ELR (cell line): ENCODE measurements around the gene ABCG5.

Experiments
- DNase-seq: peaks from one replicate; pipeline ENCODE4 v3.0.0-alpha.2; 2015; ENCODE audit warnings: low read depth

Gene ABCG5

DNA sequence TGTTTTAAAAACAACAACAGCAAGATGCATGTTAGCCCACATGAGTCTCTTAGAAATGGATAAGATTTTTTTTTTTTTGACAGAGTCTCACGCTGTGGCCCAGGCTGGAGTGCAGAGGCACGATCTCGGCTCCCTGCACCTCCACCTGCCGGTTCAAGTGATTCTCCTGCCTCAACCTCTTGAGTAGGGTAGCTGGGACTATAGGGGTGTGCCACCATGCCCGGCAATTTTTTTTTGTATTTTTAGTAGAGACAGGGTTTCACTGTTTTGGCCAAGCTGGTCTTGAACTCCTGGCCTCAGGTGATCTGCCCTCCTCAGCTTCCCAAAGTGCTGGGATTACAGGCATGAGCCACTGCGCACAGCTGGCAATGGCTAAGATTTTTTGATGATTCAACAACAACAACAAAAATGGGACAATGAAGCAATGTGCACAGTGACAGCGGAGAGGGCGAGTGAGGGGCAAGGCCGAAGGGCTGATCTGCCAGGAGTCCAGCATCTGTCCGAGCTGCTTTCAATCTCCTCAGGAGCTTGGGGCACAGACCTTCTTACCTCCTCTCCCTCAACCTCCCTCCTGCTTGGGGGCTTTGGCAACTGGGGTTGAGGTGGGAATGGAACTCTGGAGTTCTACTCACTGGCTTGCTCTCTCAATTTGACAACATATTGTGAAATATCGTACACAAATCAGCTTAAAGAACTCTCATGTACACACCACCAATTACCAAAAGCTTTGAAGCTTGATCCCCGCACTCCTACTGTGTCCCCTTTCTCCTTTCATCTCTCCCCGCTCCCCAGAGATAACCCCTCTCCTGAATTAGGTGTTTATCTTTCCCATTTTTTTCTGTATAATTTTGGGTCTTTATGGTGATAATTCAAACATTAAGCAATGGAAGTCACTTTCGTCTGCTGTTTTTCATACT lies 3.6 kb upstream of the ABCG5 start:
- DNase-seq = no peak

DNA sequence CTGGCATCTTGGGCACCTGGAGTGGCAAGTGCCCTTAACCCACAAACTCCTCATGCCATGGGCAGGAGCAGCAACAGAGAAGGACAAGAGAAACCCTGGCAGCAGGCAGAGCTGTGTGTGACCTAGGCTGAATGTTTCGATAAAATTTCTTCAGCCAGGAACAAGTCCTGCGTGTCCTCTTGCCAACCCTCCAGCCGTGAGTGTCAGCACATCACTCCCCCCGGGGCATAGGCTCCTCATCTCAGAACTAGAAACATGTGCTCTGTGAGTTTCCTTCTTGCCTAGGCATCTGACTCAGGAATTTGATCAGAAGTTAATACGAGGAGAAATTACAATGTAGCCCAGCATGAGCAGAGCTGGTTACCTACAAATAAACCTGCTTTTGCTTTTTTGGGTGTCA lies 2.3 kb upstream of the ABCG5 start:
- DNase-seq = peak; percentile 34

DNA sequence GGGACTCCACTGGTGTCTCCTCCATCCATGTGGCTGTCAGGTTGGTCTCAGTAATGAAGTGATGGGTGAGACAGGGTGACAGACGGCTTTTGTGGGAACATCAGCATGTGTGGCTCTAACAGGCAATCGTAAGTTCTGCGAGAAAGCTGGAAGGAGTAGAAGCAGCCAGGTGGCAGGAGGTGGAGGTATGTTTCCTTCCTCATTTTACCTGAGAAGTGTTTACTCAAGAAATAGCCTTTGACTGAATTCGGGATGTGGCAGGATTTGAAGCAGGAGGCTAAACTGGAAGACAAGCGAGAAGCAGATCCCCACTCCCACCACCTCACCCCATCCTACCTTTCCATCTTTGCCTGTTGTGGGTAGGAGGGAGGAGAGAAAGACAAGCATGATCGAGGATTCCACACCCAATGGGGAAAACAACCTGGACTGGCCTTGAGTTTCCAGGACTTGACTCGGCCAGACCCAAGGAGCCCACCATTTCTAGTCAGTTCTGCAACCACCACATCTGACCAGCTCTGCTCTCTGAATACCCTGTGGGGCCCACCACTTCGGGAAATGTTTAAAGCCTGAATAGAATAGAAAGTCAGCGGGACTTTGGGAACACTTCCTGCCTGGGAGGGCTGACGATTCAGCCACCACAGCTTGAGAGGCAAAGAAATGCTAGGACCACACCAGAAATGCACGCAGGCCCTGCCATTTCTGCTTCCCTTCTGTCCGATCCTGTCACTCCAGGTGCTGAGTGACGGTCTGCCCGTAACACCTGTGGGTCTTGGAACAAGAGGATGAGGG lies 1.3 kb upstream of the ABCG5 start:
- no peak for DNase-seq

DNA sequence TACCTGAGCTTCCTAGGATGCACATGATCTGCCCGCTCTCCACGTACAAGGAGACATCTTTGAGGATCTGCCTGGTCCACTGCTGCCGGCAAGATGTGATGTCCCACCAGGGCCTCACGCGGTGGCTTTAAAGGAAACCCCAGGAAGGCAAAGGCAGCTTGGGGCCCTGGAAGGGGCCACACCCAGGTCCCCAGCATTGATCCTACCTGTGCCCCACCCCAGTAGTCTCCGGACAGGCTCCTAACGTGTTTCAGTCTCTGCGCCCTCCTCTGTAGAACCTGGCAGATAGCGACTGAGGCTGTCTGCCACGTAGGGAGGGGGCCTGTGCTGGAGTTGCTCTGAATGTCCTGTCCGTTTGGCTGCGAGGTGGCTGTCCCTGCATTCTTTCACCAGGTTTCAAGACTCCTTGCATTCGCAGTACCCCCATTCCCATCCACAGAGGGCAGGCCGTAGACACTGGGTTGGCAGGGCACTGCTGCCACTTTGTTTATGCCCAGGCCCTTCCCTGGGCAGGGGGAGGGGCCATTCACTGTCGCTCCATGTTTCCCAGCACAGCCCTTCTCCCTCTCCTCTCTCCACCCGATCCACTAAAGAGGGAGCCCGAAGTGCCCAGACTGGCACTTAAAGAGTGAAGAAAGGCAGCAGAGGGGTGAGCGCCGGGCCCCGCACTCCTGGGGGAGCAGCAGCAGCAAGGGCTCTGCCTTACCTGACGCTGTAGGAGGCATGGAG lies 644 bp downstream of the ABCG5 start:
- DNase-seq = no peak

DNA sequence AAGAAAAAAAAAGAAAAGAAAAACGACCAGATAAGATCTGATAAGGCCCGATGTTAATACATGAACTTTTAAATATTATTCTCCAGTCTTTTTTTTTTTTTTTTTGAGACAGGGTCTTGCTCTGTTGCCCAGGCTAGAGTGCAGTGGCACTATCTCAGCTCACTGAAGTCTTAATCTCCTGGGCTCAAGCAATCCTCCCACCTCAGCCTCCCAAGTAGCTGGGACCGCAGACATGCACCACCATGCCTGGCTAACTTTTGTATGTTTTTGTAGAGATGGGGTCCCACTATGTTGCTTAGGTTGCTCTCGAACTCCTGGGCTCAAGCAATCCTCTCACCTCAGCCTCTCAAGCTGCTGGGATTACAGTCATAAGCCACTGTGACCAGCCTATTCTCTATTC lies 1.6 kb downstream of the ABCG5 start:
- DNase-seq = no peak

DNA sequence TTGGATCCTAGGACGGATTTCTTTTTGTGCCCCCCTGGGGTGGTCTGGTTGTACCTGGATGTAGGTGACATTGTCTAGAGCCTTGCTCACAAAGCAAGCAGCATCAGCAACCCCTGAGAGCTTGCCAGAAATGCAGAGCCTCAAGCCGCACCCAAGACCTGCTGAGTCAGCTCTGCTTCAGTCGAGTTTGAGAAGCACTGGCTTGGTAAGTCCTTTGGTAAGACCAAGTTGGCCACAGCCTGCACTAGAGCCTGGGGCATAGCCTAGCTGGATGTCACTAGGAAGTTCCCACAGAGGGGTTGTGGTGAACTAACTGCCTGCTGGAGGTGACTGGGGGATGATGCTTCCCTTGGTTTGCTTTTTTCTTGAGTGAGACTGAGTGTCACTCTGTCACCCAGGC lies 6.2 kb downstream of the ABCG5 start:
- DNase-seq = peak; percentile 2

DNA sequence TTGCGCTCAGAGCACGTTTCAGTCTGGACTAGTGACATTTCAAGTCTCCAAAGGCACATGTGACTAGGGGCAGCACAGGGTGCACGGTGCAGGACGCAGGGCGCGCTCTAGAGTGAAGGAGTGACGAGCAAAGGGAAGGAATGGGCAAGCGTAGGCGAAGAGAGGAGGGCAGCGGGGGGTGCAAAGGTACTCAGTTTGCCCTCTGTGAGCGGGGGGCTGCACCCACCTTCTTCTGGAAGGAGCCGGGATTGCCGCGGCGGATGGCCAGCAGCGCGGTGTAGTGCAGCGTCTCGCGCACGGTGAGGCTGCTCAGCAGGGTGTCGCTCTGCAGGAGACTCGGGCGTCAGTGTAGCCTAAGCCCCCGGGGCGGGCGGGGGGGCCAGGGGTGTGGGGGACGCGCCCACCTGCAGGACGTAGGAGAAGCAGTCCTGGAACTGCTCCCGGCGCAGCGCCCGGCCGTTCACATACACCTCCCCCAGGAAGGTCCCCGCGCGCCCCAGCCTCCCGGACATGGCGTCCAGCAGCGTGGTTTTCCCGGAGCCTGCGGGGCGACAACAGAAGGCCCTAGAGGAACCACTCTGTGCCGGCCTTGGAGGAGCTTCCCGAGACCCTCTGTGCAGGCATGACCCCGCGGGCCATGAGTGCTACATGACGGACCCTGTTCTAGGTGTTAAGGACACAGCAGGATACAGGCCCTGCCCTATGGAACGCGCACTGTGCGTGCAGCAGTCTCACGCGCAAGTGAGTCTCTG lies 6.9 kb downstream of the ABCG5 start:
- DNase-seq = no peak

DNA sequence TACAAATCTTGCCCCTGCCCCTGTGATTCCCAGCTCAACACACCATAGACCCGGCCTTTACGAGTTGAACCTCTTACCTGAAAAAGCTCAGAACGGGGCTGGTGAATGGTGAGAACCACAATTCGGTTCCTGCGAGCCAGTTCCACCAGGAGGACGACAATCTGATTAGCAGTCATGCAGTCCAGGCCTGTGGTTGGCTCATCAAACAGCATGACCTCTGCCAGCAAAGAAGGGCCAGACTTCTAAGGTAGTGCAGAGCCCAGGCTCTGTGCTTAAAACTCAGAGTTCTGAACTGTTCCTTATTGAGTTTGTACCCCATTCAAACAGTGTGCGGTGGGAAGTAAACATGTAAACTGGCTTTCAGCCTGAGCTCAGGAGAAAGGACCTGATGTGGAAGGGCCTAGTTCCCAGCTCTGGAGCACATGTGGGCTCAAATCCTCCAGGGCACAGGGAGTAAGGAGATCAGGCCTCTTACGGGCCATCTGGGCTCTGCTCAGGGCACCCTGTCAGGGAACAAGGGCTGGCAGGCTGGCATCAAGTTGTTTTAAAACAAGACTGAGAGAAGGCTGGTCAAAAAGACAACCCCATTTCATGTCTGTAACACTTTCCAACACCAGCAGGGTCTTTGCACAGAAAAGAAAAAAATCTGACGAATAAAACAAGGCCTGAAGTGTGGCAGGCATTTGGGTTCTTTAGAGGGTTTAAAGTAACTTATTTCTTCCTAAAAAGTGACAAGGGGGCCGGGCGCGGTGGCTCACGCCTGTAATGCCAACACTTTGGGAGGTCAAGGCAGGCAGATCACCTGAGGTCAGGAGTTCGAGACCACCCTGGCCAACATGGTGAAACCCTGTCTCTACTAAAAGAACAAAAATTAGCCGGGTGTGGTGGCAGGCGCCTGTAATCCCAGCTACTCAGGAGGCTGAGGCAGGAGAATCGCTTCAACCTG lies 12.1 kb downstream of the ABCG5 start:
- no peak for DNase-seq

DNA sequence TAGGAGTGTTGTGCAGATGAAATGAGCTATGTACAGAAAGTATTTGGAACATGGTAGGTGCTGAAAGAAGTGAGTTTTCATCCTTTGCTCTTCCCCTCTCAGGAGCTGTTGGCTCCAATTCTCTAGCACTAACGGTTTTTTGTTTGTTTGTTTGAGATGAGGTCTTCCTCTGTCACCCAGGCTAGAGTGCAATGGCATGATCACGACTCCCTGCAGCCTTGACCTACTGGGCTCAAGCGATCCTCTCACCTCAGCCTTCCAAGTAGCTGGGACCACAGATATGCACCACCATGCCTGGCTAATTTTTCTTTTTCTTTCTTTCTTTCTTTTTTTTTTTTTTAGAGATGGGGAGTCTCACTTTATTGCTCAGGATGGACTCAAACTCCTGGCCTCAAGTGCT lies 12.8 kb downstream of the ABCG5 start:
- DNase-seq = no peak

DNA sequence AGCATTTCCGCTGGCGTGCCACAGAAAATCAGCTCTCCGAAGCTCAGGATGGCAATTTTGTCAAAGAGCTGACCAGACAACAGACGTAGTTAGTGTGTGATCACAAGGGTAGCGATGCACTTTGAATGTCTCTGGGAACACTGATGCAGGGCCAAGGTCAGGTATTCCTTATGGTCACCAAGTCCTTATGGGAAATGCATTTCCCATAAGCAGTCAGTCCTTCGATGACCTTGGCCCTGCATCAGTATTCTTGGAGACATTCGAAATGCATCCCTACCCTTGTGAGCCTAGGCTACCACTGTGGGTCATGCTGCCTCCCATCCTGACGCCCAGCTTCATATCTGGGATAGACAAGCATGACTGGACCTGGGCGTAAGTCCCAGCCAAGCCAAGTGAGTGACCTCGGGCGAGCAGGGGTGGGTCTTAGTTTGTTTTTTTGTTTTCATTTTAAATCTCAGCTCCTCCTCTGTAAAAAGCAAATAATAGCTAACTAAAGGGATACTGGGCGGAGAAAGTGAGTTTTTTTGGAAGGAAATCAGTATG lies 13.6 kb downstream of the ABCG5 start:
- no peak for DNase-seq

DNA sequence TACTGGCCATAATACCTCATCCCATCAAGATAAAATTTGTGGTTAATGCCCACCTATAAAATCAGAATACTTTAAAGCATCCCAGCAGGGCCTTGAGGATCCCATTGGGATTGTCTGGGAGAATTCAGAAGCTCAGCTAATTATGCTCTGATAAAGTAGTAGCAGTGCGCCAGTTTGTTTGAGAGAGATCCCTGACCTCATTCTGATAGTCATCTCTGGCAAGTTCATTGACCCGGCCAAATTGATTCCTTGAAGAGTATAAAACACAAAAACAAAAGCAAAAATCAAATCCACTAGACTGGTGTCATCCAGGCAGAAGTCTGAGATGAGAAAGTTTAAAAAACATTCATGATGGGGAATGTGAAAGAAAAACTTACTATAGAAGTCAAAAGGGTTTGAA lies 14.1 kb downstream of the ABCG5 start:
- DNase-seq = no peak

DNA sequence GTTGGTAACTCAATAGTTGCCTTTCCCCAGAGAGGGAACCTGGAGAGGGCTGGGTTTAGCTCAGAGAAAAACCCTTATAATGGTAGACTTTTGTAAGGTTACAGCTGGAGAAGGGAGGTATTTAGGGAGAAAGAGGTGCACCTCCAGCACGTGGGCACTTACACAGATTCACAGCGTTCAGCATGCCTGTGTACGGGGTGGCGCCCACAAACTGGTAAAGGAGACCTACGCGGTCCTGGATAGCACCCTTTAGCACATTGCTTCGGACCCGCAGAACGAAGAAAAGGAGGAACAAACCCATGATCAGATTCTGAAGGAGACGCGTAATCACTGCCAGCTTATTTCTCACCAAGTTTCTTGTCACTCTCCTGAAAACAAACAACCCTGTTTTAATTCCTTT lies 14.9 kb downstream of the ABCG5 start:
- no peak for DNase-seq

DNA sequence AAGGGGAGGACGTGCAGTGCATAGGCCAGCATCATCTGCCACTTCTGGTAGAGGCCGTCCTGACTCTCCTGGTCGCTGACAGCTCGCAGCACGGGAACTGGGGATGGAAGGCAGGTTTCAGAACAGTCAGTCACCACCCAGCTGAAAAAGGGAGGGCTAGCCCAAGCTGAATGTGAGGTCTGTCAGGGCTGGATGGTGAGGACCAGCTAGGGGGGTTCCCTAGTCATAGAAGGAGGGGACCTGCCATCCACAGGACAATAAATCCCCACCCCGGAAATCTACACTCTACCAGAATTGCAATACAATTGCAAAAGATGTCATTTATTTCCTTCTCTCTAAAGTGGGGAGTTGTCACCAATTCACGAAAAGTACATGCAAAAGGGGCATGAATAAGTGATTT lies 15.8 kb downstream of the ABCG5 start:
- DNase-seq = no peak

DNA sequence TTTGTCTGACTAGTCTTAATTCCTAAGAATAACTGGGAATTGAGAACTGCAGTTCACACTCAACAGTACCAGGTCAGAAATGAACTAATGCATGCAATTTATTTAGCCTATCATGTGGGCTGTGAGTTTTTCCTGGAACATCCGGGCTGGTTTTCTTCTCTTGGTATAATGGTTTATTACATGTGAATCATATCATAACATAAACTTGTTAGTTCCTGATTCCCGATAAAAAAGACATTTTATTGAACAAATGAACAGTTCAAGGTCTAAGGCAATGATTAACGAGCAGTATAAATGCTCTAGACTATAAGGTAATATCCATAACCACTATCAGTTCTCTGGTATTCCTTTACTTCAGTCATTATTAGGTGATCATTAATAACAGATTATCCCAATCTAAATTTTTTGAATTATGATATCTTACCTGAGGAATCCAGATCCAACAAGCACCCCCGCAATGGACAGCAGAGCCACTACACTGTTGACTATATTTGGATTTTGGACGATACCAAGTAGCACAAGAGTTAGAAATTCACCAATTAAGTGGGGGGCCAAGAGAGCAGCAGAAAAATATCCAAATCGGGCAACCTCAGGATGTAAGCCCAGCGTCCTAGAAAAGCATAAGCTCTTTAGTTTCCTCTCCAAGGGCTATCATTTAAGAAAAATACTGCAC lies 19.0 kb downstream of the ABCG5 start:
- no peak for DNase-seq

DNA sequence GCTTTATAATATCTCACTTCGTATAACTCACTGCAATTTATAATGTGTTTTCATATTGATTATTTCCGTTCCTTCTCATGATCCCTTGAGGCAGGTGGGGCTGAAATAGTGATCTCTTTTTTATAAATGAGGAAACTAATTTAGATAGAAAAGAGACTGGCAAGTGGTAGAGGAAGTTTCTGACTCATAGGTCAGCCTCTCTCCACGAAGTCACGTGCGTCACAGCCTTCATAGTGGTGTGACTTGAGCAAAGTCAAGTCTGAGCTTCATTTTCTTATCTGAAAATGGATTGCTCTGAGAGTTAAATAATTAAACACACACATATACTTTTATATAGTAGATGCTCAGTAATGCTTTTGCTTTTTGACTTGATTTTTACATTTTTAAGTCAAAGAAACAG lies 19.9 kb downstream of the ABCG5 start:
- DNase-seq = peak; percentile 70

DNA sequence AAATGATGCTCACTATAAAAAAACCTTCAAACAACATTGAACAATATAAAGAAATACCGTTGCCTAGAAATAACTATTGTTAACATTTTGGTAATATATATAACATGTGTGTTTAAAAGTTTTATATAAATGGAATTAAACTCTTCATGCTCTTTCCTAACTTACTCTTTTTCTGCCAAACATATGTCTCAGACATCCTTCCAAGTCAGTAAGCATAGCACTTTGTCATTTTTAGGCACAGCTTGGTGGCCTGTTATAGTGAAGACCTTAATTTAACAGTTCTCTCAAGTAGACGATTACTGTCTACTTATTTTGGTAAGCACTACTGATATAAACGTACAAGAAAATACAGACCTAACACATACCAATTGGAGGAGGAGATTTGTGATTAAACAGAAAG lies 23.9 kb downstream of the ABCG5 start:
- DNase-seq = no peak

DNA sequence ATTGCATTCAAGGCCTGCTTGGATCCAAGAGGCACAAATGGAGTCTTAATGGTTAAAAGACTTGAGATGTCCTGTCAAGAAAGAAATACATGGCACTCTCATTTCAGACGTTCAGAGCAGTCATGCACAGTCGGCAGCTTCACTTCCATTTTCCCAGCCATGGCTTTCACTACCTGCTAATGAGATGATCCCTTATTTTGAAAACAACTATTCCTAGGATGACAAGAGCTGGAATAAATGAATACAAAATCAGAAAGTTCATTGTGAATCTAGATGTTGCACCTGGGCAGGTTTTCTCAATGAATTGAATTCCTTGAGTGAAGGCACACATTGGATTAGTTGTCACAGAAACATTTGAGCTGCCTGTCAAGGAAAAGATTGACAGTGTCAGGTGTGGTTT lies 25.7 kb downstream of the ABCG5 start:
- DNase-seq = no peak

DNA sequence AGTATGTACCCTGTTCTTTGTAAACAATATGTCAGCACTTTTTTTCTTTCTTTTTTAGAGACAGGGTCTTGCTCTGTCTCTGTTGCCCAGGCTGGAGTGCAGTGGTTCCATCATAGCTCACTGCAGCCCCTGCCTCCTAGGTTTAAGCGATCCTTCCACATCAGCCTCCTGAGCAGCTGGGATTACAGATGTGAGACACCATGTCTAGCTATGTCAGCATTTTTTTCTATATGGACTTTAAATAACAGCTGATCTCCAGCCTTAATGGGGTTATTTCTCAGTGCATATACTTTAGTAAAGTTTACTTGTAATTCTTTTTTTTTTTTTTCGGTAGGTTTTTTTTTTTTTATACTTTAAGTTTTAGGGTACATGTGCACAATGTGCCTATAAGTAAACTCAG lies 26.6 kb downstream of the ABCG5 start:
- DNase-seq = no peak

DNA sequence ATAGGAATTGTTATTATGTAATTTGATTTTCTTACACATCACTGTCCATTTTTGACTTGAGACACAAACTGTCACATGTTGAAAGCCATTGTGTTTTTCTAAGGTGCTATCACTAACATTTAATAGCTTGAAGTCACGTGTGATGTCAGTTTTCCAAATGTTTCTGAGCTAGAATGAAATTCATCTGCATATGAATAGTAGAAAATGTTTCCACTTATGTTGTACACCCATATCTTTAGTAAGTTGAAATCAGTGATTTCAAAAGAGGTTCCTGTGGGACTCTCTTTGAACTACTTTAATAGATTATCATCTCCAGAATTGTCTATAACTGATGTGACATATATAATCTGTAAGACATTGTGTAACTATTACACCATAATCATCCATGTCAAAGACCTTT lies 27.8 kb downstream of the ABCG5 start:
- DNase-seq = no peak

DNA sequence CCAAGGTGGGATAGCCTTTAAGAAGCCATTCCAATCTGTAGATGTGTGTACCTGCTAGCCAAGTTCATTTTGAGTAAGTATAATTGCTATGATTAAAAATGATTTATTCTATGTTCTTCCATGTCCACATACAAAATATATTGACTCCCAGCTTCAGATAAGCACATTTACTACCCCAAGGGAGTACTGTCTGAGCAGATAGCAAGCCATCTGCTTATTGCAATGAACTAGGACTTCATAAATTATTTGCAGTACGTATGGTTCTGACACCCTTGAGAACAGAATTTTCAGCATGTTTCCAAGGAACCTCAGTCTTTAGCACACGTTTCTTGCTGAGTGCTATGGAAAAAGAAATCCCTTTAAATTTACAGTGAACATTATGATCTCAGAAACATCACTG lies 28.2 kb downstream of the ABCG5 start:
- DNase-seq = no peak
